Osteoblast (primary cell): ENCODE results near the gene MELK. TPM values are rescaled to one million over a fixed set of nuclear protein-coding genes. Genes with fewer than 3 reads are reported as not detected.

ENCODE experiments used
- DNase-seq: peaks from one replicate; pipeline ENCODE4 v3.0.0; 2011; ENCODE audit warnings: low spot score, mixed read lengths; ENCODE audit not compliant: insufficient read length; ENCODE audit errors: missing footprints
- H2AFZ ChIP-seq: 2 replicates; pipeline ENCODE4 v1.6.0; 2011; ENCODE audit warnings: mild to moderate bottlenecking, low read length
- H3K27ac ChIP-seq: 2 replicates; pipeline ENCODE4 v1.5.1; 2011; ENCODE audit warnings: mild to moderate bottlenecking, low read depth, low read length, moderate library complexity
- H3K27me3 ChIP-seq: 2 replicates; pipeline ENCODE4 v1.6.0; 2012; ENCODE audit warnings: mild to moderate bottlenecking, control low read depth, inconsistent platforms, low read length, moderate library complexity; ENCODE audit not compliant: insufficient read depth
- H3K36me3 ChIP-seq: 2 replicates; pipeline ENCODE4 v1.5.1; 2011; ENCODE audit warnings: mild to moderate bottlenecking, low read length, control low read depth, moderate library complexity; ENCODE audit not compliant: insufficient read depth
- H3K4me1 ChIP-seq: 2 replicates; pipeline ENCODE4 v1.5.1; 2011; ENCODE audit warnings: mild to moderate bottlenecking, low read length, control low read depth, moderate library complexity; ENCODE audit not compliant: insufficient read depth
- H3K4me2 ChIP-seq: 2 replicates; pipeline ENCODE4 v1.6.0; 2011; ENCODE audit warnings: mild to moderate bottlenecking, low read length; ENCODE audit not compliant: insufficient read depth
- H3K4me3 ChIP-seq: fragments of 200-600 bp; sonication (generic); 3 replicates; pipeline ENCODE4 v1.5.1; 2012; ENCODE audit warnings: mild to moderate bottlenecking, low read length, inconsistent platforms; ENCODE audit not compliant: insufficient read depth
- H3K79me2 ChIP-seq: 2 replicates; pipeline ENCODE4 v1.6.0; 2012; ENCODE audit warnings: mild to moderate bottlenecking, low read length, control low read depth, inconsistent platforms; ENCODE audit not compliant: insufficient read depth
- H3K9me3 ChIP-seq: 2 replicates; pipeline ENCODE4 v1.5.1; 2011; ENCODE audit warnings: low read depth, low read length, control low read depth
- H4K20me1 ChIP-seq: 2 replicates; pipeline ENCODE4 v1.6.0; 2012; ENCODE audit warnings: mild to moderate bottlenecking, low read length, control low read depth; ENCODE audit not compliant: insufficient read depth
- CTCF ChIP-seq: IDR thresholded peaks from 2 replicates; pipeline ENCODE4 v1.5.1; 2011; ENCODE audit warnings: mild to moderate bottlenecking, low read depth, low read length, moderate library complexity; ENCODE audit errors: extremely low read depth
- total RNA-seq: library from RNA; depleted of rRNA; stranded (reverse); fragments of >200 nt; gene quantifications from 2 replicates; pipeline ENCODE4 v1.2.3, GENCODE V29; 2012

Gene MELK
- total RNA-seq, 1 donor, result 8.3 TPM

GRCh38 chr9:36576866-36577265, 4.2 kb downstream of the MELK start:
- Histone ChIP-seq H3K36me3 (no peaks in the 10 kb centered on the region), H4K20me1 (no peaks in the 10 kb centered on the region), H3K4me3 (no peak overlapping the region), H3K27ac (peak overlapping the region; percentile 58), H3K27me3 (no peaks in the 10 kb centered on the region), H3K79me2 (peaks cover 88% of the 10 kb centered on the region), H2AFZ (no peak overlapping the region), H3K4me1 (peaks cover 31% of the 10 kb centered on the region), H3K4me2 (peak overlapping the region; percentile 10), H3K9me3 (no peaks in the 10 kb centered on the region)
- TF ChIP-seq CTCF, result no peak
- peak; percentile 51 for DNase-seq

GRCh38 chr9:36584620-36585460, 12.1 kb downstream of the MELK start:
- Histone ChIP-seq H3K79me2 (peaks cover 60% of the 10 kb centered on the region), H3K4me3 (no peak overlapping the region), H2AFZ (no peak overlapping the region), H3K4me1 (peaks cover 10% of the 10 kb centered on the region), H3K27ac (peak overlapping the region; percentile 86), H3K4me2 (peak overlapping the region; percentile 81), H4K20me1 (no peaks in the 10 kb centered on the region), H3K27me3 (no peaks in the 10 kb centered on the region), H3K36me3 (peaks cover 7% of the 10 kb centered on the region), H3K9me3 (no peaks in the 10 kb centered on the region)
- no peak for TF ChIP-seq CTCF
- DNase-seq, result peak; percentile 82

- Histone ChIP-seq H4K20me1 (no peaks in the 10 kb centered on the region), H3K27me3 (no peaks in the 10 kb centered on the region), H3K79me2 (peaks cover 63% of the 10 kb centered on the region), H3K4me3 (no peak overlapping the region), H2AFZ (peak overlapping the region; percentile 25), H3K36me3 (peaks cover 42% of the 10 kb centered on the region), H3K9me3 (no peaks in the 10 kb centered on the region), H3K4me1 (peaks cover 3% of the 10 kb centered on the region), H3K4me2 (no peak overlapping the region), H3K27ac (peak overlapping the region; percentile 7)
- no peak for DNase-seq
- TF ChIP-seq CTCF, result no peak
Measured at GRCh38 chr9:36590231-36590630, 17.5 kb downstream of the MELK start.

GRCh38 chr9:36592801-36593583, 20.3 kb downstream of the MELK start:
- H4K20me1 ChIP-seq, result no peaks in the 10 kb centered on the region
- H3K4me3 ChIP-seq, result no peak overlapping the region
- H3K27ac ChIP-seq, result peak overlapping the region; percentile 31
- H2AFZ ChIP-seq, result no peak overlapping the region
- DNase-seq, result no peak
- peaks cover 53% of the 10 kb centered on the region for H3K79me2 ChIP-seq
- no peaks in the 10 kb centered on the region for H3K9me3 ChIP-seq
- H3K27me3 ChIP-seq, result no peaks in the 10 kb centered on the region
- no peak for TF ChIP-seq CTCF
- peaks cover 42% of the 10 kb centered on the region for H3K36me3 ChIP-seq
- H3K4me2 ChIP-seq, result no peak overlapping the region
- peaks cover 9% of the 10 kb centered on the region for H3K4me1 ChIP-seq
